NT2/D1 (cell line): Measurements from ENCODE around the gene EGR1.

Source experiments
- DNase-seq: peaks from one replicate; pipeline ENCODE4 v3.0.0-alpha.2; 2011; ENCODE audit warnings: low read depth, low spot score
- H3K27me3 ChIP-seq: 2 replicates; pipeline ENCODE4 v1.6.0; 2011; ENCODE audit warnings: mild to moderate bottlenecking; ENCODE audit not compliant: insufficient read length, insufficient read depth
- H3K36me3 ChIP-seq: 2 replicates; pipeline ENCODE4 v1.6.1; 2011; ENCODE audit warnings: mild to moderate bottlenecking, low read length, mixed read lengths; ENCODE audit not compliant: insufficient read depth, insufficient read length
- H3K4me1 ChIP-seq: 2 replicates; pipeline ENCODE4 v1.5.1; 2011; ENCODE audit not compliant: insufficient read depth, insufficient read length
- H3K4me3 ChIP-seq: 2 replicates; pipeline ENCODE4 v1.5.1; 2011; ENCODE audit warnings: low read depth; ENCODE audit not compliant: insufficient read length
- H3K9ac ChIP-seq: 2 replicates; pipeline ENCODE4 v1.6.0; 2011; ENCODE audit warnings: low read depth; ENCODE audit not compliant: insufficient read length
- H3K9me3 ChIP-seq: 2 replicates; pipeline ENCODE4 v1.5.1; 2011; ENCODE audit warnings: mild to moderate bottlenecking, low read length; ENCODE audit not compliant: insufficient read depth
- SUZ12 ChIP-seq: IDR thresholded peaks from 2 replicates; pipeline ENCODE4 v1.6.1; 2011; ENCODE audit not compliant: insufficient read length, insufficient read depth; ENCODE audit errors: extremely low read depth
- YY1 ChIP-seq: IDR thresholded peaks from 2 replicates; pipeline ENCODE4 v1.6.1; 2011; ENCODE audit not compliant: insufficient read length, insufficient read depth
- ZNF274 ChIP-seq: IDR thresholded peaks from 2 replicates; pipeline ENCODE4 v1.6.1; 2011; ENCODE audit warnings: mild to moderate bottlenecking, low read depth, low read length

The EGR1 gene

DNA sequence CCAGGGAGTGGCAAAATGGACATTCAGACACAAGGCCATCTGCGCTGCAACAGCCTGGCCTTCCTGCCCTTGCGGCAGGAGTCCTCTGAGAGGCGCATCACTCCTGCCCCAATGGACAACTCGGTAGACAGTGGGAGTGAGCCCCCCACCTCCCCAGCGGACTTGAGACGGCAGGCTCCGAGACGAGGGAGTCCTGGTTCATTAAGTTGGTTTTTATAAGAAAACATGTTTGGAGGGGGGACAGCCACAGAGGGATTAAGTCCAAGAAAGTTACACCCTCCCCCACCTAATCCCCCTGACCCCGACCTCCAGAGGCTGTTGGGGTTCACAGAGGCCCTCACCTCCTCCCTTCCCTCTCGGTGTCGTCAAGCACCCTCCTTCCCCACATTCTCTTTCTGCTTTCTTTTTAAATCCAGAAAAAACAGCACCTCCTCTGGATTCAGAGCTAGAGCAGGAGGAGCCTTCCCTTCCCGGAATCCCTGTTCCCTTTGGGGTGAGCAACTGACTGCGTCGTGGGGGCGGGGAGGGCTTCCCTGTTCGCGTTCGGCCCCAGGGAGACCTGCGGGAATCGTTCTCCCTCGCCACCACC lies 1.8 kb upstream of the EGR1 start:
- Histone ChIP-seq H3K4me3 (peak overlapping the region; percentile 47), H3K9ac (peak overlapping the region; percentile 79), H3K4me1 (peaks cover 5% of the 10 kb centered on the region), H3K9me3 (no peaks in the 10 kb centered on the region), H3K27me3 (peaks cover 12% of the 10 kb centered on the region), H3K36me3 (peaks cover 3% of the 10 kb centered on the region)
- no peak for TF ChIP-seq ZNF274
- TF ChIP-seq SUZ12 = no peak
- TF ChIP-seq YY1 = no peak
- no peak for DNase-seq

DNA sequence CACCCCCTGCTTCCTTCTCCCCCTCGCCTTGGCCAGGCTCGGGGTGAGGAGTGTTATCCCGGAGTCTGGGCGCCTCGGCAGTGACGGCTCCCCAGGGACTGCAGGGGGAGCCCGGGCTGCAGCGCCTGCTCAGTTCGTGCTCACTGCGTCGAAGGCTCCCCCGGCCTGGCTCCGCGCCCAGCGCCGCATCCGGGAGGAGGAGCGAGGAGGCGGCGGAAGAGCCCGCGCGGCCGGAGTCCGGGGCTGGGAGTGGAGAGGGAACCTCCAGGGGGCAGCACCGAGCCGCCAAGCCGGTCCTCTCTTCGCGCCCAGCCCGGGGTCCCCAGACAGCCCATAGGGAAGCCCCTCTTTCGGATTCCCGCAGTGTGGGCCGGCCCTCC lies 1.3 kb upstream of the EGR1 start:
- H3K9ac ChIP-seq = peak overlapping the region; percentile 79
- peak; percentile 86 for DNase-seq
- peak overlapping the region; percentile 72 for H3K4me3 ChIP-seq
- peaks cover 3% of the 10 kb centered on the region for H3K36me3 ChIP-seq
- H3K4me1 ChIP-seq = peaks cover 4% of the 10 kb centered on the region
- H3K9me3 ChIP-seq = no peaks in the 10 kb centered on the region
- TF ChIP-seq SUZ12 = no peak
- no peak for TF ChIP-seq YY1
- no peak for TF ChIP-seq ZNF274
- H3K27me3 ChIP-seq = peaks cover 12% of the 10 kb centered on the region

DNA sequence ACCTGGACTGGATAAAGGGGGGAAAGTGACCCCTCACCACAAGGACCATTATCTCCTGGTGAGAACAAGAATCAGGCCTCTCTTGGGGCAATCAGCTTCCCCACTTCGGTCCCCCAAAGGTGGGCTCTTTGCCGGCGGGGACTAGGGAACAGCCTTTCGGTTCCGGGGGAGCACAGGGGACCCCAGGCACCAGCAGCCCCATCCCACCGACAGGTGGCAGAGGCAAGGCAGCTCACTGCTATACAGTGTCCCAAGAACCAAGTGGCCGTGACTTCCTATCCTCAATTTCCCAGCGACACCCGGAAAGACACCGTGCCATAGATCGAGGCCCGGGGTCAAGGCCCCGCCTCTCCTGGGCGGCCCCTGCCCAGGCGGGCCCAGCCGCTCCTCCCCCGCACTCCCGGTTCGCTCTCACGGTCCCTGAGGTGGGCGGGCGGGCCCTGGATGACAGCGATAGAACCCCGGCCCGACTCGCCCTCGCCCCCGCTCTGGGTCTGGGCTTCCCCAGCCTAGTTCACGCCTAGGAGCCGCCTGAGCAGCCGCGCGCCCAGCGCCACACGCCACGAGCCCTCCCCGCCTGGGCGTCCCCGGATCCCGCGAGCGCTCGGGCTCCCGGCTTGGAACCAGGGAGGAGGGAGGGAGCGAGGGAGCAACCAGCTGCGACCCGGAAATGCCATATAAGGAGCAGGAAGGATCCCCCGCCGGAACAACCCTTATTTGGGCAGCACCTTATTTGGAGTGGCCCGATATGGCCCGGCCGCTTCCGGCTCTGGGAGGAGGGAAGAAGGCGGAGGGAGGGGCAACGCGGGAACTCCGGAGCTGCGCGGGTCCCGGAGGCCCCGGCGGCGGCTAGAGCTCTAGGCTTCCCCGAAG lies 655 bp upstream of the EGR1 start:
- H3K9me3 ChIP-seq = no peaks in the 10 kb centered on the region
- H3K4me1 ChIP-seq = peaks cover 4% of the 10 kb centered on the region
- peaks cover 3% of the 10 kb centered on the region for H3K36me3 ChIP-seq
- H3K4me3 ChIP-seq = peak overlapping the region; percentile 72
- TF ChIP-seq ZNF274 (no peak), SUZ12 (no peak), YY1 (no peak)
- H3K27me3 ChIP-seq = peaks cover 12% of the 10 kb centered on the region
- peak overlapping the region; percentile 79 for H3K9ac ChIP-seq
- peak; percentile 93 for DNase-seq

DNA sequence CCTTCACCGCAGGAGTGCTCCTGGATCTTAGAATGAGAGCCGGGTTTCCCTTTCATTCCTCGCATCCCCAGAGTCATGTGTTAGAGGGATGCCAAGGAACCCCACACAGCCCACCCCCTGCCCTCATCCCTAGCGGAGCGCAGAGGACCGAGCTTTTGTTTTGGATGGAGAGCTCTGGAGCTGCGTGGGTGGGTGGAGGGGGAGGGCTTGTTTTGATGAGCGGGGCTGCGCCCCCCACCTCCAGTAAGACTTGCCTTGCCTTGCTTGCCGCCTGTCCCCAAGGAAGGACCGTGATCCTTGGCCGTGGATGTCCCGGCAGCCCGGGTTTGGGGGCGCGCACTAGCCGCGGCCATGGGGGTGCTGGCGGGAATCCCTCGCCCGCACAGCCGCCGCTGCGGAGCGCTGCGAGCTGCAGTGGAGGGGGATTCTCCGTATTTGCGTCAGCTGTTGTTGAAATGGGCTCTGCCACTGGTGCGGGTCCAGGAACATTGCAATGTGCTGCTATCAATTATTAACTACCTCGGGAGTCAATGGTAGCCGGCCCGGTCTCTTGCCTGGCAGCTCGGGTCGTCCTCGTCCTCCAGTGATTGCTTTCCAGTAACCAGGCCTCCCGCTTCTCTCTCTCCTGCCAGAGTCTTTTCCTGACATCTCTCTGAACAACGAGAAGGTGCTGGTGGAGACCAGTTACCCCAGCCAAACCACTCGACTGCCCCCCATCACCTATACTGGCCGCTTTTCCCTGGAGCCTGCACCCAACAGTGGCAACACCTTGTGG lies 1.0 kb downstream of the EGR1 start:
- H3K4me3 ChIP-seq = peak overlapping the region; percentile 72
- peaks cover 12% of the 10 kb centered on the region for H3K27me3 ChIP-seq
- no peak for DNase-seq
- peaks cover 4% of the 10 kb centered on the region for H3K4me1 ChIP-seq
- H3K9me3 ChIP-seq = no peaks in the 10 kb centered on the region
- H3K9ac ChIP-seq = peak overlapping the region; percentile 77
- TF ChIP-seq YY1 (no peak), ZNF274 (no peak), SUZ12 (no peak)
- peaks cover 3% of the 10 kb centered on the region for H3K36me3 ChIP-seq

DNA sequence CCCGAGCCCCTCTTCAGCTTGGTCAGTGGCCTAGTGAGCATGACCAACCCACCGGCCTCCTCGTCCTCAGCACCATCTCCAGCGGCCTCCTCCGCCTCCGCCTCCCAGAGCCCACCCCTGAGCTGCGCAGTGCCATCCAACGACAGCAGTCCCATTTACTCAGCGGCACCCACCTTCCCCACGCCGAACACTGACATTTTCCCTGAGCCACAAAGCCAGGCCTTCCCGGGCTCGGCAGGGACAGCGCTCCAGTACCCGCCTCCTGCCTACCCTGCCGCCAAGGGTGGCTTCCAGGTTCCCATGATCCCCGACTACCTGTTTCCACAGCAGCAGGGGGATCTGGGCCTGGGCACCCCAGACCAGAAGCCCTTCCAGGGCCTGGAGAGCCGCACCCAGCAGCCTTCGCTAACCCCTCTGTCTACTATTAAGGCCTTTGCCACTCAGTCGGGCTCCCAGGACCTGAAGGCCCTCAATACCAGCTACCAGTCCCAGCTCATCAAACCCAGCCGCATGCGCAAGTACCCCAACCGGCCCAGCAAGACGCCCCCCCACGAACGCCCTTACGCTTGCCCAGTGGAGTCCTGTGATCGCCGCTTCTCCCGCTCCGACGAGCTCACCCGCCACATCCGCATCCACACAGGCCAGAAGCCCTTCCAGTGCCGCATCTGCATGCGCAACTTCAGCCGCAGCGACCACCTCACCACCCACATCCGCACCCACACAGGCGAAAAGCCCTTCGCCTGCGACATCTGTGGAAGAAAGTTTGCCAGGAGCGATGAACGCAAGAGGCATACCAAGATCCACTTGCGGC lies 1.8 kb downstream of the EGR1 start:
- no peaks in the 10 kb centered on the region for H3K9me3 ChIP-seq
- no peak for TF ChIP-seq ZNF274
- TF ChIP-seq YY1 = no peak
- TF ChIP-seq SUZ12 = no peak
- peaks cover 3% of the 10 kb centered on the region for H3K36me3 ChIP-seq
- peak overlapping the region; percentile 72 for H3K4me3 ChIP-seq
- H3K4me1 ChIP-seq = peaks cover 4% of the 10 kb centered on the region
- DNase-seq = no peak
- H3K27me3 ChIP-seq = peaks cover 12% of the 10 kb centered on the region
- H3K9ac ChIP-seq = peak overlapping the region; percentile 56

DNA sequence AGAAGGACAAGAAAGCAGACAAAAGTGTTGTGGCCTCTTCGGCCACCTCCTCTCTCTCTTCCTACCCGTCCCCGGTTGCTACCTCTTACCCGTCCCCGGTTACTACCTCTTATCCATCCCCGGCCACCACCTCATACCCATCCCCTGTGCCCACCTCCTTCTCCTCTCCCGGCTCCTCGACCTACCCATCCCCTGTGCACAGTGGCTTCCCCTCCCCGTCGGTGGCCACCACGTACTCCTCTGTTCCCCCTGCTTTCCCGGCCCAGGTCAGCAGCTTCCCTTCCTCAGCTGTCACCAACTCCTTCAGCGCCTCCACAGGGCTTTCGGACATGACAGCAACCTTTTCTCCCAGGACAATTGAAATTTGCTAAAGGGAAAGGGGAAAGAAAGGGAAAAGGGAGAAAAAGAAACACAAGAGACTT lies 2.4 kb downstream of the EGR1 start:
- Histone ChIP-seq H3K27me3 (peaks cover 12% of the 10 kb centered on the region), H3K9ac (no peak overlapping the region), H3K4me1 (peaks cover 4% of the 10 kb centered on the region), H3K9me3 (no peaks in the 10 kb centered on the region), H3K4me3 (no peak overlapping the region), H3K36me3 (peaks cover 3% of the 10 kb centered on the region)
- no peak for DNase-seq
- TF ChIP-seq YY1 (no peak), SUZ12 (no peak), ZNF274 (no peak)
